KMS-11 (cell line): ENCODE measurements around the gene MX2.

Source experiments
- H2AFZ ChIP-seq: fragments of 200-600 bp; sonication (generic); 2 replicates; pipeline ENCODE4 v1.6.1; 2016; ENCODE audit warnings: antibody characterized with exemption, mixed run types, low read depth
- H3K27ac ChIP-seq: fragments of 200-600 bp; sonication (generic); 2 replicates; pipeline ENCODE4 v1.6.1; 2016; ENCODE audit warnings: mild to moderate bottlenecking, mixed run types
- H3K27me3 ChIP-seq: fragments of 200-600 bp; sonication (generic); 2 replicates; pipeline ENCODE4 v1.6.1; 2017; ENCODE audit warnings: mild to moderate bottlenecking, low read depth, mixed run types, moderate library complexity; ENCODE audit not compliant: insufficient read depth
- H3K36me3 ChIP-seq: fragments of 200-600 bp; sonication (generic); 2 replicates; pipeline ENCODE4 v1.6.1; 2017; ENCODE audit warnings: mild to moderate bottlenecking, mixed run types; ENCODE audit not compliant: insufficient read depth
- H3K4me1 ChIP-seq: fragments of 200-600 bp; sonication (generic); 2 replicates; pipeline ENCODE4 v1.6.1; 2016; ENCODE audit warnings: mild to moderate bottlenecking, low read depth, mixed run types; ENCODE audit not compliant: poor library complexity, severe bottlenecking
- H3K4me2 ChIP-seq: fragments of 200-600 bp; sonication (generic); 2 replicates; pipeline ENCODE4 v1.7.0; 2016; ENCODE audit warnings: mild to moderate bottlenecking, mixed run types
- H3K4me3 ChIP-seq: fragments of 200-600 bp; sonication (generic); IDR thresholded peaks from 2 replicates; pipeline ENCODE4 v1.6.1; 2017; ENCODE audit warnings: low read depth, low read length, mixed read lengths; ENCODE audit not compliant: insufficient read depth
- H3K79me2 ChIP-seq: fragments of 200-600 bp; sonication (generic); 2 replicates; pipeline ENCODE4 v1.6.1; 2016; ENCODE audit warnings: low read depth, mixed run types; ENCODE audit not compliant: insufficient read depth
- H3K9ac ChIP-seq: fragments of 200-600 bp; sonication (generic); 2 replicates; pipeline ENCODE4 v1.6.1; 2016; ENCODE audit warnings: mild to moderate bottlenecking, mixed run types
- H4K20me1 ChIP-seq: fragments of 200-600 bp; sonication (generic); 2 replicates; pipeline ENCODE4 v1.6.1; 2016; ENCODE audit warnings: mild to moderate bottlenecking, mixed run types; ENCODE audit not compliant: insufficient read depth
- TF ChIP-seq, protein P1 (sequence below): fragments of 200-600 bp; sonication (generic); conservative IDR thresholded peaks from 2 replicates; pipeline ENCODE4 v1.6.1; 2017; ENCODE audit warnings: low read depth, mild to moderate bottlenecking, antibody characterized with exemption, low read length, moderate library complexity, mixed read lengths

MX2 gene

DNA sequence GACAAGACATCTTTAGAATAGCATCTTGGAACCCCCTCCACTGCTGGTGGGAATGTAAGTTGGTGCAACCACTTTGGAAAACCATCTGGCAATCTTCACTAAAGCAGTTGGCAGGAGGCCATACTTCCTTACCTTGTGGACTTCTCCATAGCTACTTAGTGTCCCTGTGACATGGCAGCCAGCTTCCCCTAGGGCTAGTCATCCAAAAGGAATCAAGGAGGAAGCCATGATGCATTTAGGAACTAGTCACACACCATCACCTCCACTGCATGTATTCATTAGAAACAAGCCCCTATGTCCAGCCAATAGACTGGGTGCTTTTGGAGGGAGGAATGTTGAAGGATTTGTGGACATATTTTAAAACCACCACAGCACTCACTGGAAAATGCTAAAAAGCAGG lies 19.9 kb downstream of the MX2 start:
- no peaks in the 10 kb centered on the region for H3K36me3 ChIP-seq
- TF ChIP-seq, protein P1, sequence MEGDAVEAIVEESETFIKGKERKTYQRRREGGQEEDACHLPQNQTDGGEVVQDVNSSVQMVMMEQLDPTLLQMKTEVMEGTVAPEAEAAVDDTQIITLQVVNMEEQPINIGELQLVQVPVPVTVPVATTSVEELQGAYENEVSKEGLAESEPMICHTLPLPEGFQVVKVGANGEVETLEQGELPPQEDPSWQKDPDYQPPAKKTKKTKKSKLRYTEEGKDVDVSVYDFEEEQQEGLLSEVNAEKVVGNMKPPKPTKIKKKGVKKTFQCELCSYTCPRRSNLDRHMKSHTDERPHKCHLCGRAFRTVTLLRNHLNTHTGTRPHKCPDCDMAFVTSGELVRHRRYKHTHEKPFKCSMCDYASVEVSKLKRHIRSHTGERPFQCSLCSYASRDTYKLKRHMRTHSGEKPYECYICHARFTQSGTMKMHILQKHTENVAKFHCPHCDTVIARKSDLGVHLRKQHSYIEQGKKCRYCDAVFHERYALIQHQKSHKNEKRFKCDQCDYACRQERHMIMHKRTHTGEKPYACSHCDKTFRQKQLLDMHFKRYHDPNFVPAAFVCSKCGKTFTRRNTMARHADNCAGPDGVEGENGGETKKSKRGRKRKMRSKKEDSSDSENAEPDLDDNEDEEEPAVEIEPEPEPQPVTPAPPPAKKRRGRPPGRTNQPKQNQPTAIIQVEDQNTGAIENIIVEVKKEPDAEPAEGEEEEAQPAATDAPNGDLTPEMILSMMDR: no peak
- no peak overlapping the region for H3K4me2 ChIP-seq
- H3K4me3 ChIP-seq: no peak overlapping the region
- no peaks in the 10 kb centered on the region for H4K20me1 ChIP-seq
- no peak overlapping the region for H3K9ac ChIP-seq
- no peaks in the 10 kb centered on the region for H3K79me2 ChIP-seq
- no peaks in the 10 kb centered on the region for H3K27me3 ChIP-seq
- H3K27ac ChIP-seq: no peak overlapping the region
- H3K4me1 ChIP-seq: no peaks in the 10 kb centered on the region
- H2AFZ ChIP-seq: no peak overlapping the region

DNA sequence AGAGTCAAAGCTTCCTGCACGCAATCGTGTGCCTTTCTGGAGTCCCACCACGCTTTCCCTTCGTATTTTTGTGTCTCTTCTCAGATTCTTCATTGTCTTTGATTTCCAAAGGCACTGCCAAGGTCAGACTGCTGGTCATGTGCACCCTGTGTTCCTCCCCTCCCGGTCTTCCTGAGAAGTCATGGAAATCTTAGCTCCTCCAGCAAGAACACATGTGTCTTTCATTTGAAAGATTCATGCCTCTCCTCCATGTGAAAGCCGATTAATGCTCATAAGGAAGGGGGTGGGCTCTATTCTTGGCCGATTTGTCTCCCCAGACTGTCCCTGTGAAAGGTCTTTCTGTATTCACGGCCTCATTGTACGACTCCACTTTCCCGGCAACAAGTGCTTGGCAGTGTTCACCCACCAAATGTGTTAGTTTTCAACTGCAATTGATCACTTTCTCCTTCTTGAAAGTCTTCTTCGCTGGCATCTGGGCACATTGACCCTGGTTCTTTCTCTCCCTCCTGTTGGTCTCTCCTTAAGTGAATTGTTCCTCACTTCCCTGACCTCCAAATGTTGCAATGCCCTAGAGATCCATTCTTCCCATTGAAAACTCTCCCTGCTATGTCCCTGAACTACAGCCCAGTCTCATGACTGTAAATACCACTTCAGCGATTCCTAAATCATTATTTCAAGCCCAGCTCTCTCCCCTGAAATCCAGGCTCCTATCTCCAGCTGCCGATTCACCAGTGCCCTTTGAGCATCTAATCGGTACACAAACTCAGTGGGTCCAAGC lies 25.4 kb downstream of the MX2 start:
- Histone ChIP-seq H3K4me3 (no peak overlapping the region), H3K79me2 (no peaks in the 10 kb centered on the region), H3K27me3 (no peaks in the 10 kb centered on the region), H3K27ac (no peak overlapping the region), H4K20me1 (no peaks in the 10 kb centered on the region), H2AFZ (no peak overlapping the region), H3K36me3 (no peaks in the 10 kb centered on the region), H3K4me2 (no peak overlapping the region), H3K9ac (no peak overlapping the region), H3K4me1 (no peaks in the 10 kb centered on the region)
- TF ChIP-seq, protein P1: no peak

DNA sequence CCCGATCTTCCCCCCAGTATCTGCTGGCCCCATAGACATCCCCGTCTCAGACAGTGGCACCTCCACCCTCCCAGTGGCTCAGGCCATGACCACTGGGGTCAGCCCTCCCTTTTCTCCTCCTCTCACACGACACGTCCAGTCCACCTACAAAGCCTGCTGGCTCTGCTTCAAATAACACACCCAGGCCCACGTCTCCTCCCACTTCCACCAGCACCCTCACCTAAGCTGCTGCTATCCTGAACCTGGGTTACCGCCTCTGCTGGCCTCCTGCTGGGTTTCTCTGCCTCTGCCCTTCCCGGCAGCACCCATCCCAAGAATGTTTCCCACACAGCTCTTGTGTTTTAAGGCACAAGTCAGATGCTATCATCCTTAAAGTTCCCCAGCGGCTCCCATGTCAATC lies 26.0 kb downstream of the MX2 start:
- TF ChIP-seq, protein P1: no peak
- Histone ChIP-seq H3K79me2 (no peaks in the 10 kb centered on the region), H3K36me3 (no peaks in the 10 kb centered on the region), H3K4me3 (no peak overlapping the region), H4K20me1 (no peaks in the 10 kb centered on the region), H3K4me1 (no peaks in the 10 kb centered on the region), H3K27ac (no peak overlapping the region), H3K4me2 (no peak overlapping the region), H3K9ac (no peak overlapping the region), H3K27me3 (no peaks in the 10 kb centered on the region), H2AFZ (no peak overlapping the region)

DNA sequence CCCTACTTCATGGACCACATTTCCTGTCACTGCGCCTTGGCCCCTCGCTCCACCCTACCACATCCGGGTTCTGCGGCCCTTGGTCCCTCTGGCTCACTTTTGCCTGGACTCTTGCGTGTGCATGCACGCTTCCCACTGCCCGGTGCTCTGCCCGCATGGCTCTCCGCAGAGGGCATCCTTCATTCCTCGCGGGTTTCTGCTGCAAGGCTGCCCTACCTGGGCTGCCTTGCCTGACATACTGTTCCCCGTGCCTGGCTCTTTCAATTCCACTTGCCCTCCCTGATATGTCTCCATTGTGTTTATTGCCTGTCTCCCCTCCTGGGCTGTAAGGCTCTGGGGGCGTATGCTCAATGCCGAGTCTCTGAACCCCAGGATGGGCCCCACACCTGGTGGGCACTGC lies 26.4 kb downstream of the MX2 start:
- no peak overlapping the region for H3K9ac ChIP-seq
- H3K36me3 ChIP-seq: no peaks in the 10 kb centered on the region
- H3K27ac ChIP-seq: no peak overlapping the region
- H3K4me2 ChIP-seq: no peak overlapping the region
- H3K27me3 ChIP-seq: no peaks in the 10 kb centered on the region
- no peaks in the 10 kb centered on the region for H3K4me1 ChIP-seq
- H2AFZ ChIP-seq: no peak overlapping the region
- H3K79me2 ChIP-seq: no peaks in the 10 kb centered on the region
- TF ChIP-seq, protein P1: no peak
- H4K20me1 ChIP-seq: no peaks in the 10 kb centered on the region
- no peak overlapping the region for H3K4me3 ChIP-seq
